H1 (cell line): Measurements from ENCODE around the gene NKAIN4. TPM values are rescaled to one million over a fixed set of nuclear protein-coding genes. Genes with fewer than 3 reads are reported as not detected.

Experiments
- CTCF ChIA-PET: fragments of 300-600 bp; sonication (Branson Sonifier 250); formaldehyde crosslinking; loops from one replicate; lab custom pipeline; 2021; ENCODE audit not compliant: partially characterized antibody; lab: Charles Lee
- POLR2A ChIA-PET: fragments of 300-600 bp; sonication (Branson Sonifier 250); formaldehyde crosslinking; loops from one replicate; lab custom pipeline; 2021; ENCODE audit warnings: inconsistent platforms; ENCODE audit not compliant: partially characterized antibody; lab: Charles Lee
- DNase-seq, 2 experiments: peaks; one replicate each; pipeline versions ENCODE4 v3.0.0 to v3.0.0-alpha.2; 2010 to 2022; ENCODE audit warnings: low spot score in 2 of 2, low read depth in 1 of 2, mixed read lengths in 1 of 2
- FAIRE-seq: peaks from 2 replicates; lab custom pipeline; 2011; peaks lifted over from hg19 to GRCh38; lab: Jason Lieb, UNC
- H2AFZ ChIP-seq: 2 replicates; pipeline ENCODE4 v1.8.1; 2012; ENCODE audit warnings: low read length, inconsistent platforms
- H2AK5ac ChIP-seq: 2 replicates; pipeline ENCODE4 v1.6.1; 2013; ENCODE audit warnings: low read depth, low read length
- H2BK120ac ChIP-seq: replicated peaks from 2 replicates; pipeline ENCODE3; 2013; ENCODE audit warnings: low read depth, low read length, inconsistent platforms
- H2BK12ac ChIP-seq: 2 replicates; pipeline ENCODE4 v1.6.1; 2013; ENCODE audit warnings: low read depth, low read length
- H2BK15ac ChIP-seq: 2 replicates; pipeline ENCODE4 v1.6.1; 2013; ENCODE audit warnings: low read length
- H2BK20ac ChIP-seq: 2 replicates; pipeline ENCODE4 v1.6.1; 2013; ENCODE audit warnings: low read length
- H2BK5ac ChIP-seq: 2 replicates; pipeline ENCODE4 v1.6.1; 2013; ENCODE audit warnings: low read depth, low read length
- H3K14ac ChIP-seq: 2 replicates; pipeline ENCODE4 v1.6.1; 2013; ENCODE audit warnings: inconsistent platforms; ENCODE audit not compliant: insufficient read length
- H3K18ac ChIP-seq: 2 replicates; pipeline ENCODE4 v1.6.1; 2013; ENCODE audit warnings: low read length; ENCODE audit errors: extremely low read depth
- H3K23ac ChIP-seq: 2 replicates; pipeline ENCODE4 v1.6.1; 2013; ENCODE audit warnings: inconsistent platforms; ENCODE audit not compliant: insufficient read length
- H3K23me2 ChIP-seq: 2 replicates; pipeline ENCODE4 v1.6.1; 2013; ENCODE audit warnings: low read depth, low read length
- H3K27ac ChIP-seq: 2 replicates; pipeline ENCODE4 v1.6.1; 2011; ENCODE audit warnings: low read depth, low read length, inconsistent platforms
- H3K27me3 ChIP-seq, 4 experiments: replicated peaks in 1 of 4; 1 replicate in 1 of 4; 2 replicates in 3 of 4; pipeline versions ENCODE4 v1.6.1 to v1.8.1; 2011 to 2013; ENCODE audit warnings: low read length in 3 of 4, mild to moderate bottlenecking in 3 of 4, inconsistent platforms in 2 of 4, mixed read lengths in 2 of 4, moderate library complexity in 1 of 4; ENCODE audit not compliant: control insufficient read depth in 3 of 4, insufficient read depth in 3 of 4; ENCODE audit errors: extremely low read depth in 1 of 4
- H3K36me3 ChIP-seq, 4 experiments: 2 replicates each; pipeline versions ENCODE4 v1.6.1 to v1.8.1; 2011 to 2013; ENCODE audit warnings: mild to moderate bottlenecking in 4 of 4, low read length in 3 of 4, moderate library complexity in 2 of 4, control low read depth in 1 of 4, inconsistent platforms in 1 of 4; ENCODE audit not compliant: insufficient read depth in 4 of 4, control insufficient read depth in 2 of 4
- H3K4ac ChIP-seq: replicated peaks from 2 replicates; pipeline ENCODE3; 2013; ENCODE audit warnings: low read length, low read depth, mixed read lengths, inconsistent platforms; ENCODE audit not compliant: insufficient read length
- H3K4me1 ChIP-seq, 4 experiments: replicated peaks in 1 of 4; 1 replicate in 1 of 4; 2 replicates in 3 of 4; pipeline versions ENCODE4 v1.6.1 to v1.8.1; 2011 to 2013; ENCODE audit warnings: low read length in 3 of 4, inconsistent platforms in 2 of 4, mixed read lengths in 1 of 4; ENCODE audit not compliant: insufficient read depth in 4 of 4, control insufficient read depth in 3 of 4
- H3K4me2 ChIP-seq, 2 experiments: 2 replicates each; pipeline versions ENCODE4 v1.6.1 to v1.8.1; 2011 to 2013; ENCODE audit warnings: low read depth in 2 of 2, low read length in 2 of 2, control low read depth in 1 of 2, inconsistent platforms in 1 of 2, mild to moderate bottlenecking in 1 of 2; ENCODE audit not compliant: insufficient read depth in 1 of 2
- H3K4me3 ChIP-seq, 4 experiments: fragments of 200-600, 300-600 bp in 1 of 4; sonication (generic), shearing (Covaris generic), sonication (Bioruptor Twin) in 1 of 4; 2 replicates each; pipeline versions ENCODE4 v1.5.1 to v1.8.1; 2011 to 2016; ENCODE audit warnings: low read length in 4 of 4, low read depth in 3 of 4, control low read depth in 2 of 4, inconsistent platforms in 2 of 4, mild to moderate bottlenecking in 2 of 4, mixed read lengths in 1 of 4, moderate library complexity in 1 of 4; ENCODE audit not compliant: insufficient read depth in 2 of 4; ENCODE audit errors: extremely low read depth in 1 of 4
- H3K56ac ChIP-seq: replicated peaks from 2 replicates; pipeline ENCODE3; 2013; ENCODE audit warnings: low read depth, mild to moderate bottlenecking, mixed read lengths, low read length, inconsistent platforms; ENCODE audit not compliant: insufficient read length
- H3K79me1 ChIP-seq: 2 replicates; pipeline ENCODE4 v1.6.1; 2013; ENCODE audit warnings: low read depth, low read length, control low read depth
- H3K79me2 ChIP-seq, 2 experiments: 2 replicates each; pipeline versions ENCODE4 v1.6.1 to v1.8.1; 2012 to 2013; ENCODE audit warnings: low read length in 2 of 2, mild to moderate bottlenecking in 2 of 2, inconsistent platforms in 1 of 2; ENCODE audit not compliant: insufficient read depth in 2 of 2, control insufficient read depth in 1 of 2
- H3K9ac ChIP-seq, 4 experiments: replicated peaks in 1 of 4; 1 replicate in 1 of 4; 2 replicates in 3 of 4; pipeline versions ENCODE4 v1.6.1 to v1.8.1; 2011 to 2013; ENCODE audit warnings: low read depth in 3 of 4, low read length in 3 of 4, control low read depth in 2 of 4, mild to moderate bottlenecking in 2 of 4, moderate library complexity in 2 of 4, inconsistent platforms in 1 of 4; ENCODE audit errors: extremely low read depth in 1 of 4
- H3K9me3 ChIP-seq, 2 experiments: 2 replicates each; pipeline versions ENCODE4 v1.6.1 to v1.8.1; 2012 to 2013; ENCODE audit warnings: mild to moderate bottlenecking in 2 of 2, moderate library complexity in 2 of 2, control low read depth in 1 of 2, inconsistent platforms in 1 of 2, low read depth in 1 of 2, low read length in 1 of 2, mixed read lengths in 1 of 2; ENCODE audit not compliant: insufficient read depth in 2 of 2
- H4K20me1 ChIP-seq, 2 experiments: replicated peaks in 1 of 2; 2 replicates each; pipeline versions ENCODE3 to v1.8.1; 2011 to 2013; ENCODE audit warnings: inconsistent platforms in 2 of 2, low read length in 2 of 2, mild to moderate bottlenecking in 1 of 2; ENCODE audit not compliant: insufficient read depth in 2 of 2, control insufficient read depth in 1 of 2
- H4K5ac ChIP-seq: 2 replicates; pipeline ENCODE4 v1.6.1; 2013; ENCODE audit warnings: low read length, low read depth, mixed read lengths, inconsistent platforms; ENCODE audit not compliant: insufficient read length
- H4K8ac ChIP-seq: 2 replicates; pipeline ENCODE4 v1.8.0; 2013; ENCODE audit warnings: mild to moderate bottlenecking, moderate library complexity, low read length, inconsistent platforms; ENCODE audit not compliant: insufficient read depth; ENCODE audit errors: extremely low read depth
- H4K91ac ChIP-seq: replicated peaks from 2 replicates; pipeline ENCODE3; 2013; ENCODE audit warnings: low read length, mixed read lengths, inconsistent platforms; ENCODE audit not compliant: insufficient read length
- CTBP2 ChIP-seq: IDR thresholded peaks from 2 replicates; pipeline ENCODE4 v1.7.0; 2011; ENCODE audit warnings: borderline replicate concordance, mild to moderate bottlenecking, moderate library complexity, mixed read lengths, low read length; ENCODE audit not compliant: insufficient read depth, insufficient read length
- MAX ChIP-seq: IDR thresholded peaks from 2 replicates; pipeline ENCODE4 v1.6.1; 2012; ENCODE audit warnings: inconsistent platforms
- POLR2A ChIP-seq, 2 experiments: IDR thresholded peaks; 1 replicate in 1 of 2; 2 replicates in 1 of 2; pipeline ENCODE4 v1.6.1; 2011; ENCODE audit warnings: low read depth in 2 of 2, low read length in 2 of 2, mild to moderate bottlenecking in 2 of 2; ENCODE audit errors: control extremely low read depth in 1 of 2
- WGBS, 2 experiments: shearing (Covaris generic) in 1 of 2; methylation state at CpG; one replicate each; pipeline versions ENCODE4 v1.1.6 to v1.1.7; 2013 to 2015; ENCODE audit warnings: low lambda C conversion rate in 2 of 2, mixed read lengths in 2 of 2, inconsistent platforms in 1 of 2, low coverage in 1 of 2, missing lambda C conversion rate in 1 of 2; ENCODE audit not compliant: insufficient replicate concordance in 2 of 2, insufficient coverage in 1 of 2, insufficient read length in 1 of 2; ENCODE audit errors: extremely low coverage in 1 of 2, missing lambda C conversion rate in 1 of 2; 5-methylcytosine and 5-hydroxymethylcytosine counted together
- polyA plus RNA-seq, 7 experiments: library from polyadenylated mRNA; depleted of rRNA in 3 of 7; stranded (reverse) in 5 of 7; unstranded in 2 of 7; fragments of >200 nt in 5 of 7; fragments of 200-250 nt in 2 of 7; gene quantifications; 1 replicate in 5 of 7; 2 replicates in 1 of 7; 4 replicates in 1 of 7; pipeline versions ENCODE4 v1.2.1 to v1.2.3, GENCODE V29; 2011 to 2013; ENCODE audit warnings: missing spikeins in 2 of 7, mixed read lengths in 2 of 7
- total RNA-seq: library from RNA; stranded (reverse); fragmentation: NEBNext Ultra II Directional; extraction: Animal tissue kit (Norgen Biotek cat#: 25700); gene quantifications from 2 replicates; pipeline ENCODE4 v1.2.1, GENCODE V29; 2021
- TF ChIP-seq, protein P1 (sequence below): IDR thresholded peaks from 2 replicates; pipeline ENCODE4 v1.6.1; 2012; ENCODE audit warnings: inconsistent platforms

The NKAIN4 gene
- total and polyA plus RNA-seq, 2 of the 8 experiments (the other 6 are each of a cell fraction or from before 2014, with no cell fraction given) = 6.9 to 17.0 TPM

GRCh38 chr20:63295846-63296245, 41.6 kb upstream of the NKAIN4 start:
- DNase-seq = peak in 1 of 2 experiments; percentile 72
- ChIA-PET CTCF (interaction anchor here (0.9 to 9.9 kb wide), 10 partner anchors 12 to 89 kb away, joined by 3 to 81 read pairs (median 8); no protein-coding TSS in a partner anchor), POLR2A (interaction anchor here (1.0 to 2.8 kb wide), 6 partner anchors 14 to 73 kb away, joined by 3 to 10 read pairs (median 4); partner anchors contain the start of gene NKAIN4)
- H3K23me2 ChIP-seq = peaks cover 3% of the 10 kb centered on the region; the same call in 1 of the 2 replicates
- no peak for FAIRE-seq
- no peak overlapping the region for H2AFZ ChIP-seq
- peak overlapping the region in 2 of 4 experiments; percentile 23 to 39; a peak in 3 of 8 replicates for H3K4me3 ChIP-seq
- H3K4me2 ChIP-seq = peak overlapping the region; percentile 49 to 57
- H2BK5ac ChIP-seq = peak overlapping the region; percentile 66; the same call in 1 of the 2 replicates
- H3K56ac ChIP-seq = no peak overlapping the region
- 25% methylated on average over 20 of the region's 20 CpGs; no CpG with 5 or more reads in 1 of the 2 experiments for WGBS, 2 experiments
- peak overlapping the region; percentile 97; the same call in 1 of the 2 replicates for H2BK20ac ChIP-seq
- H3K23ac ChIP-seq = no peak overlapping the region
- H3K4ac ChIP-seq = peak overlapping the region; percentile 44
- H2BK12ac ChIP-seq = peak overlapping the region; percentile 50; the same call in 1 of the 2 replicates
- no peaks in the 10 kb centered on the region for H3K36me3 ChIP-seq
- no peak overlapping the region for H3K27ac ChIP-seq
- H4K20me1 ChIP-seq = peaks cover 0 to 2% of the 10 kb centered on the region in 2 experiments
- H3K27me3 ChIP-seq = peaks cover 0 to 9% (median 4%) of the 10 kb centered on the region in 4 experiments; a peak in 3 of 7 replicates
- H2AK5ac ChIP-seq = no peak overlapping the region
- no peaks in the 10 kb centered on the region for H3K79me2 ChIP-seq
- H3K9ac ChIP-seq = no peak overlapping the region
- H4K5ac ChIP-seq = no peak overlapping the region
- H3K18ac ChIP-seq = peak overlapping the region; percentile 71; the same call in 1 of the 2 replicates
- no peaks in the 10 kb centered on the region; the same call in 1 of the 2 replicates for H3K79me1 ChIP-seq
- H3K14ac ChIP-seq = no peak overlapping the region
- peak overlapping the region; percentile 97 for H4K91ac ChIP-seq
- no peak for TF ChIP-seq POLR2A (IDR thresholded peaks at IDR 0.05; ENCODE audit: control extremely low read depth in 1 of 2, low read depth in 2 of 2, low read length in 2 of 2)
- TF ChIP-seq, protein P1, sequence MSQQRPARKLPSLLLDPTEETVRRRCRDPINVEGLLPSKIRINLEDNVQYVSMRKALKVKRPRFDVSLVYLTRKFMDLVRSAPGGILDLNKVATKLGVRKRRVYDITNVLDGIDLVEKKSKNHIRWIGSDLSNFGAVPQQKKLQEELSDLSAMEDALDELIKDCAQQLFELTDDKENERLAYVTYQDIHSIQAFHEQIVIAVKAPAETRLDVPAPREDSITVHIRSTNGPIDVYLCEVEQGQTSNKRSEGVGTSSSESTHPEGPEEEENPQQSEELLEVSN = 0 out of 2 replicates have a peak, but pooled peaks have one; percentile 32
- 0 out of 2 replicates have a peak, but pooled peaks have one; percentile 29 for TF ChIP-seq MAX
- TF ChIP-seq CTBP2 = peak; percentile 29
- TF ChIP-seq, all 59 proteins: peak for 3
- H4K8ac ChIP-seq = peak overlapping the region; percentile 45
- H3K9me3 ChIP-seq = no peaks in the 10 kb centered on the region
- 0 out of 2 replicates have a peak overlapping the region, but pooled peaks have one; percentile 97 for H2BK15ac ChIP-seq
- H3K4me1 ChIP-seq = peaks cover 0 to 27% (median 23%) of the 10 kb centered on the region in 4 experiments; a peak in 6 of 7 replicates
- no peak overlapping the region for H2BK120ac ChIP-seq
